Mammary epithelial cell (primary cell): Measurements from ENCODE around the gene LIN28B.
"Not testable (repeated sequence)": the region's sequence is repeated elsewhere in the genome, so short reads cannot be mapped to it uniquely, and the experiment has no call there.

Source experiments
- CTCF ChIP-seq, 2 donors: IDR thresholded peaks in 1 of 2; conservative IDR thresholded peaks in 1 of 2; 2 replicates each; pipeline ENCODE4 v1.5.1; 2011 to 2012; ENCODE audit warnings: inconsistent platforms in 2 of 2, low read length in 2 of 2, mild to moderate bottlenecking in 2 of 2, control low read depth in 1 of 2, low read depth in 1 of 2; ENCODE audit not compliant: insufficient read depth in 1 of 2; ENCODE audit errors: extremely low read depth in 1 of 2
- EZH2 ChIP-seq: IDR thresholded peaks from 2 replicates; pipeline ENCODE4 v1.6.1; 2012; ENCODE audit warnings: low read length, inconsistent platforms, borderline replicate concordance

GRCh38 chr6:105013459-105013858 lies 56.6 kb downstream of the LIN28B start:
- TF ChIP-seq EZH2; CTCF (conservative IDR thresholded peaks at IDR 0.05 in 1 of 2, IDR thresholded peaks at IDR 0.05 in 1 of 2; ENCODE audit: extremely low read depth in 1 of 2, insufficient read depth in 1 of 2, low read depth in 1 of 2, low read length in 2 of 2): not testable (repeated sequence)
